Osteocyte (in vitro differentiated cells): ENCODE measurements around the gene NOS1AP. TPM values are rescaled to one million over a fixed set of nuclear protein-coding genes. Genes with fewer than 3 reads are reported as not detected.
"Not testable (repeated sequence)": the region's sequence is repeated elsewhere in the genome, so short reads cannot be mapped to it uniquely, and the experiment has no call there.

ENCODE experiments used
- DNase-seq: peaks from one replicate; pipeline ENCODE4 v3.0.0; 2021; ENCODE audit warnings: mixed read lengths; ENCODE audit not compliant: unreplicated experiment; ENCODE audit errors: extremely low spot score
- H3K27ac Mint-ChIP-seq: one replicate; pipeline ENCODE4 v1.8.0; 2021; ENCODE audit warnings: mild to moderate bottlenecking, mixed read lengths; ENCODE audit not compliant: unreplicated experiment
- H3K27me3 Mint-ChIP-seq: one replicate; pipeline ENCODE4 v1.8.0; 2021; ENCODE audit warnings: mixed read lengths; ENCODE audit not compliant: unreplicated experiment
- H3K36me3 Mint-ChIP-seq: one replicate; pipeline ENCODE4 v1.8.0; 2021; ENCODE audit warnings: mixed read lengths; ENCODE audit not compliant: unreplicated experiment
- H3K4me1 Mint-ChIP-seq: one replicate; pipeline ENCODE4 v1.8.0; 2021; ENCODE audit warnings: mixed read lengths; ENCODE audit not compliant: unreplicated experiment
- H3K4me3 Mint-ChIP-seq: one replicate; pipeline ENCODE4 v1.8.0; 2021; ENCODE audit warnings: mild to moderate bottlenecking, moderate library complexity, mixed read lengths; ENCODE audit not compliant: unreplicated experiment
- H3K9me3 Mint-ChIP-seq: one replicate; pipeline ENCODE4 v1.8.0; 2021; ENCODE audit warnings: mixed read lengths; ENCODE audit not compliant: unreplicated experiment
- CTCF ChIP-seq: fragments of 200-600 bp; sonication (generic); IDR thresholded peaks from 2 replicates; pipeline ENCODE4 v1.5.0; 2021; ENCODE audit warnings: antibody characterized with exemption, mild to moderate bottlenecking, moderate library complexity
- total RNA-seq: library from RNA; stranded (reverse); gene quantifications from 2 replicates; pipeline ENCODE4 v1.2.1, GENCODE V29; 2021

Gene NOS1AP
- total RNA-seq, 1 donor from 2014 or later, result 2.5 TPM

GRCh38 chr1:162079030-162079429, 9.5 kb downstream of the NOS1AP start:
- Mint-ChIP-seq H3K27me3 (peaks cover 22% of the 10 kb centered on the region), H3K4me3 (no peak overlapping the region), H3K4me1 (peaks cover 4% of the 10 kb centered on the region), H3K36me3 (no peaks in the 10 kb centered on the region), H3K27ac (no peak overlapping the region), H3K9me3 (no peaks in the 10 kb centered on the region)
- no peak for DNase-seq
- no peak for TF ChIP-seq CTCF

- Mint-ChIP-seq H3K36me3 (no peaks in the 10 kb centered on the region), H3K4me3 (no peak overlapping the region), H3K4me1 (peaks cover 4% of the 10 kb centered on the region), H3K27ac (no peak overlapping the region), H3K27me3 (peaks cover 23% of the 10 kb centered on the region), H3K9me3 (no peaks in the 10 kb centered on the region)
- TF ChIP-seq CTCF, result no peak
- no peak for DNase-seq
Observed at GRCh38 chr1:162080472-162081015, 11.1 kb downstream of the NOS1AP start.

GRCh38 chr1:162081316-162081715, 11.8 kb downstream of the NOS1AP start:
- H3K27me3 Mint-ChIP-seq, result peaks cover 16% of the 10 kb centered on the region
- no peak overlapping the region for H3K27ac Mint-ChIP-seq
- H3K4me3 Mint-ChIP-seq, result no peak overlapping the region
- H3K9me3 Mint-ChIP-seq, result no peaks in the 10 kb centered on the region
- H3K4me1 Mint-ChIP-seq, result peaks cover 4% of the 10 kb centered on the region
- DNase-seq, result no peak
- no peak for TF ChIP-seq CTCF
- H3K36me3 Mint-ChIP-seq, result no peaks in the 10 kb centered on the region

GRCh38 chr1:162082080-162082479, 12.6 kb downstream of the NOS1AP start:
- H3K27me3 Mint-ChIP-seq, result peaks cover 16% of the 10 kb centered on the region
- not testable (repeated sequence) for H3K4me1 Mint-ChIP-seq, DNase-seq, H3K27ac Mint-ChIP-seq, H3K9me3 Mint-ChIP-seq, H3K36me3 Mint-ChIP-seq, H3K4me3 Mint-ChIP-seq

GRCh38 chr1:162083273-162083672, 13.8 kb downstream of the NOS1AP start:
- Mint-ChIP-seq H3K9me3 (no peaks in the 10 kb centered on the region), H3K36me3 (no peaks in the 10 kb centered on the region), H3K27me3 (peaks cover 6% of the 10 kb centered on the region), H3K27ac (no peak overlapping the region), H3K4me3 (no peak overlapping the region), H3K4me1 (peaks cover 4% of the 10 kb centered on the region)
- no peak for TF ChIP-seq CTCF
- no peak for DNase-seq

GRCh38 chr1:162085991-162086390, 16.5 kb downstream of the NOS1AP start:
- Mint-ChIP-seq H3K4me3 (no peak overlapping the region), H3K36me3 (no peaks in the 10 kb centered on the region), H3K27ac (no peak overlapping the region), H3K4me1 (peaks cover 3% of the 10 kb centered on the region), H3K9me3 (peaks cover 6% of the 10 kb centered on the region), H3K27me3 (peaks cover 7% of the 10 kb centered on the region)
- no peak for TF ChIP-seq CTCF
- DNase-seq, result no peak
